HCT116 (cell line): ENCODE results near the gene FOXP1. TPM values are rescaled to one million over a fixed set of nuclear protein-coding genes. Genes with fewer than 3 reads are reported as not detected.

Source experiments
- ATAC-seq: fragments of 200-7000 bp; cut with Tn5 transposase; 2 replicates; pipeline ENCODE4 v1.9.1; 2020; ENCODE audit warnings: mild to moderate bottlenecking, moderate library complexity
- BruUV-seq: library from RNA; stranded (reverse); fragments of 400-500 nt; replicated peaks from 2 replicates; lab custom pipeline; 2021; lab: Mats Ljungman, UMichigan
- CTCF ChIA-PET: fragments of 300-600 bp; sonication (Branson Sonifier 250); formaldehyde crosslinking; loops from one replicate; lab custom pipeline; 2021; ENCODE audit warnings: antibody characterized with exemption; lab: Charles Lee
- POLR2A ChIA-PET: fragments of 300-600, 350-600 bp; sonication (Branson Sonifier 250); formaldehyde crosslinking; loops from one replicate; lab custom pipeline; 2021; ENCODE audit warnings: antibody characterized with exemption; lab: Charles Lee
- RAD21 ChIA-PET, 2 experiments: fragments of 300-600 bp; sonication (Branson Sonifier 250); formaldehyde crosslinking; loops; one replicate each; lab custom pipeline; 2023; ENCODE audit warnings: low total read pairs in 2 of 2; ENCODE audit not compliant: uncharacterized antibody in 2 of 2, unreplicated experiment in 2 of 2, low non-redundant PET in 1 of 2; lab: Charles Lee
- DNase-seq: peaks from one replicate; pipeline ENCODE4 v3.0.0-alpha.2; 2010; ENCODE audit warnings: low read depth, low spot score
- H2AFZ ChIP-seq: fragments of 200-600 bp; shearing (Covaris generic), sonication (generic); 2 replicates; pipeline ENCODE4 v1.6.1; 2017; ENCODE audit warnings: low read depth, mixed run types, mixed read lengths, antibody characterized with exemption, low read length; ENCODE audit not compliant: poor library complexity, severe bottlenecking
- H3K27ac ChIP-seq: 2 replicates; pipeline ENCODE4 v1.5.1; 2012; ENCODE audit warnings: low read depth, low read length
- H3K27me3 ChIP-seq: fragments of 200-600 bp; sonication (generic); 2 replicates; pipeline ENCODE4 v1.6.1; 2016; ENCODE audit warnings: mixed run types, low read length, mixed read lengths; ENCODE audit not compliant: insufficient read depth
- H3K36me3 ChIP-seq, 2 experiments: fragments of 200-500 bp in 1 of 2; fragments of 200-600 bp in 1 of 2; sonication (Bioruptor generic) in 1 of 2; sonication (generic) in 1 of 2; 2 replicates each; pipeline versions ENCODE4 v1.5.1 to v1.6.1; 2014 to 2016; ENCODE audit warnings: low read length in 2 of 2, inconsistent platforms in 1 of 2, mixed read lengths in 1 of 2, mixed run types in 1 of 2; ENCODE audit not compliant: insufficient read depth in 2 of 2, control insufficient read depth in 1 of 2
- H3K4me1 ChIP-seq, 2 experiments: fragments of 200-600 bp in 1 of 2; sonication (generic) in 1 of 2; 2 replicates each; pipeline versions ENCODE4 v1.5.1 to v1.6.1; 2012 to 2017; ENCODE audit warnings: low read length in 2 of 2, inconsistent platforms in 1 of 2, mild to moderate bottlenecking in 1 of 2, mixed read lengths in 1 of 2, mixed run types in 1 of 2, moderate library complexity in 1 of 2; ENCODE audit not compliant: insufficient read depth in 2 of 2, control insufficient read depth in 1 of 2
- H3K4me2 ChIP-seq: fragments of 200-600 bp; sonication (generic); 2 replicates; pipeline ENCODE4 v1.6.1; 2017; ENCODE audit warnings: mixed run types, low read length, mixed read lengths
- H3K4me3 ChIP-seq, 2 experiments: fragments of 200-600 bp in 1 of 2; sonication (generic) in 1 of 2; replicated peaks in 1 of 2; 2 replicates each; pipeline ENCODE4 v1.5.1; 2011 to 2016; ENCODE audit warnings: low read length in 2 of 2, control low read depth in 1 of 2, low read depth in 1 of 2, mild to moderate bottlenecking in 1 of 2, mixed read lengths in 1 of 2, mixed run types in 1 of 2
- H3K79me2 ChIP-seq: fragments of 200-600 bp; sonication (generic); 2 replicates; pipeline ENCODE4 v1.6.1; 2017; ENCODE audit warnings: mild to moderate bottlenecking, mixed run types, low read length, moderate library complexity, mixed read lengths; ENCODE audit not compliant: insufficient read depth
- H3K9ac ChIP-seq: fragments of 200-600 bp; sonication (generic); 2 replicates; pipeline ENCODE4 v1.6.1; 2016; ENCODE audit warnings: low read length, mixed read lengths
- H3K9me2 ChIP-seq: fragments of 200-600 bp; sonication (generic), shearing (Covaris generic); 2 replicates; pipeline ENCODE4 v1.6.1; 2017; ENCODE audit warnings: mixed run types, mild to moderate bottlenecking, moderate library complexity; ENCODE audit not compliant: insufficient read depth
- H3K9me3 ChIP-seq, 2 experiments: fragments of 200-500 bp in 1 of 2; fragments of 200-600 bp in 1 of 2; sonication (Bioruptor generic) in 1 of 2; sonication (generic) in 1 of 2; 2 replicates each; pipeline ENCODE4 v1.6.1; 2014 to 2017; ENCODE audit warnings: low read length in 2 of 2, mixed read lengths in 2 of 2, inconsistent platforms in 1 of 2, low read depth in 1 of 2, mild to moderate bottlenecking in 1 of 2, mixed run types in 1 of 2, moderate library complexity in 1 of 2; ENCODE audit not compliant: control insufficient read depth in 1 of 2, insufficient read depth in 1 of 2
- H4K20me1 ChIP-seq: fragments of 200-600 bp; sonication (generic), shearing (Covaris generic); 2 replicates; pipeline ENCODE4 v1.6.1; 2017; ENCODE audit warnings: mixed run types, mild to moderate bottlenecking, moderate library complexity; ENCODE audit not compliant: insufficient read depth
- CBX3 ChIP-seq: IDR thresholded peaks from 2 replicates; pipeline ENCODE4 v1.6.1; 2012; ENCODE audit warnings: low read depth
- EGR1 ChIP-seq: IDR thresholded peaks from 2 replicates; pipeline ENCODE4 v1.6.1; 2012; ENCODE audit warnings: low read depth
- ELF1 ChIP-seq: IDR thresholded peaks from 2 replicates; pipeline ENCODE4 v1.6.1; 2012; ENCODE audit warnings: low read depth, borderline replicate concordance
- EZH2phosphoT487 ChIP-seq: fragments of 200-600 bp; IDR thresholded peaks from 2 replicates; pipeline ENCODE4 v1.6.1; 2018; ENCODE audit warnings: antibody characterized with exemption, borderline replicate concordance
- FOSL1 ChIP-seq: IDR thresholded peaks from 2 replicates; pipeline ENCODE4 v1.6.1; 2012; ENCODE audit warnings: low read depth
- POLR2A ChIP-seq: IDR thresholded peaks from 2 replicates; pipeline ENCODE4 v1.7.0; 2011; ENCODE audit warnings: borderline replicate concordance; ENCODE audit not compliant: insufficient read depth, insufficient read length; ENCODE audit errors: extremely low read depth
- POLR2AphosphoS5 ChIP-seq: IDR thresholded peaks from 2 replicates; pipeline ENCODE4 v1.6.1; 2011; ENCODE audit warnings: mild to moderate bottlenecking, low read depth, low read length, moderate library complexity
- RAD21 ChIP-seq: IDR thresholded peaks from 2 replicates; pipeline ENCODE4 v1.6.1; 2012; ENCODE audit warnings: low read depth, mild to moderate bottlenecking
- REST ChIP-seq: IDR thresholded peaks from 2 replicates; pipeline ENCODE4 v1.6.1; 2012; ENCODE audit warnings: low read depth
- SIN3A ChIP-seq: IDR thresholded peaks from 2 replicates; pipeline ENCODE4 v1.6.1; 2012; ENCODE audit warnings: low read depth
- YY1 ChIP-seq: IDR thresholded peaks from 2 replicates; pipeline ENCODE4 v1.6.1; 2011; ENCODE audit warnings: low read length, low read depth, moderate library complexity, mild to moderate bottlenecking; ENCODE audit not compliant: insufficient replicate concordance; ENCODE audit errors: extremely low read depth
- ZFX ChIP-seq: fragments of 450-650 bp; IDR thresholded peaks from 2 replicates; pipeline ENCODE4 v1.6.1; 2017
- intact Hi-C: fragments of 100-400 bp; cut with micrococcal nuclease; formaldehyde crosslinking; loops from 2 replicates; pipeline ENCODE4 v1.10.0; 2022
- total RNA-seq: library from RNA; stranded (reverse); gene quantifications from one replicate; pipeline ENCODE4 v1.2.1, GENCODE V29; 2021; ENCODE audit not compliant: unreplicated experiment
- TF ChIP-seq, protein P1 (sequence below): IDR thresholded peaks from 2 replicates; pipeline ENCODE4 v1.6.1; 2012
- TF ChIP-seq, protein P2 (sequence below), 3 experiments: fragments of 200-600 bp in 1 of 3; sonication (generic) in 1 of 3; IDR thresholded peaks in 2 of 3; conservative IDR thresholded peaks in 1 of 3; 2 replicates each; pipeline ENCODE4 v1.5.1; 2012 to 2017; ENCODE audit warnings: low read depth in 2 of 3, low read length in 2 of 3, antibody characterized with exemption in 1 of 3, borderline replicate concordance in 1 of 3, control low read depth in 1 of 3, mild to moderate bottlenecking in 1 of 3, mixed read lengths in 1 of 3, mixed run types in 1 of 3, moderate library complexity in 1 of 3; ENCODE audit not compliant: insufficient read depth in 1 of 3
- TF ChIP-seq, protein P3 (sequence below): IDR thresholded peaks from 2 replicates; pipeline ENCODE4 v1.6.1; 2012
- TF ChIP-seq, protein P4 (sequence below): IDR thresholded peaks from 2 replicates; pipeline ENCODE4 v1.6.1; 2011; ENCODE audit warnings: mild to moderate bottlenecking, low read length, moderate library complexity; ENCODE audit not compliant: insufficient replicate concordance; ENCODE audit errors: extremely low read depth

Gene FOXP1
- total RNA-seq, 1 experiment from 2014 or later = 11.4 TPM

- Histone ChIP-seq H3K9me2 (no peaks in the 10 kb centered on the region), H2AFZ (no peak overlapping the region), H3K9ac (no peak overlapping the region), H3K27me3 (0 out of 2 replicates have a peak, but pooled peaks cover 6% of the 10 kb centered on the region), H3K79me2 (no peaks in the 10 kb centered on the region), H3K9me3 (no peaks in the 10 kb centered on the region), H3K4me2 (no peak overlapping the region), H3K4me1 (peaks cover 0 to 7% of the 10 kb centered on the region in 2 experiments; a peak in 1 of 4 replicates), H3K27ac (no peak overlapping the region), H3K36me3 (no peaks in the 10 kb centered on the region), H4K20me1 (no peaks in the 10 kb centered on the region), H3K4me3 (no peak overlapping the region)
- intact Hi-C loops = no loop called here
- TF ChIP-seq EGR1 = no peak
- no peak for TF ChIP-seq CBX3
- TF ChIP-seq RAD21 = no peak
- TF ChIP-seq POLR2A = no peak
- TF ChIP-seq REST = no peak
- TF ChIP-seq ZFX = no peak
- TF ChIP-seq, protein P1, sequence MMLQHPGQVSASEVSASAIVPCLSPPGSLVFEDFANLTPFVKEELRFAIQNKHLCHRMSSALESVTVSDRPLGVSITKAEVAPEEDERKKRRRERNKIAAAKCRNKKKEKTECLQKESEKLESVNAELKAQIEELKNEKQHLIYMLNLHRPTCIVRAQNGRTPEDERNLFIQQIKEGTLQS = no peak
- TF ChIP-seq, protein P2, sequence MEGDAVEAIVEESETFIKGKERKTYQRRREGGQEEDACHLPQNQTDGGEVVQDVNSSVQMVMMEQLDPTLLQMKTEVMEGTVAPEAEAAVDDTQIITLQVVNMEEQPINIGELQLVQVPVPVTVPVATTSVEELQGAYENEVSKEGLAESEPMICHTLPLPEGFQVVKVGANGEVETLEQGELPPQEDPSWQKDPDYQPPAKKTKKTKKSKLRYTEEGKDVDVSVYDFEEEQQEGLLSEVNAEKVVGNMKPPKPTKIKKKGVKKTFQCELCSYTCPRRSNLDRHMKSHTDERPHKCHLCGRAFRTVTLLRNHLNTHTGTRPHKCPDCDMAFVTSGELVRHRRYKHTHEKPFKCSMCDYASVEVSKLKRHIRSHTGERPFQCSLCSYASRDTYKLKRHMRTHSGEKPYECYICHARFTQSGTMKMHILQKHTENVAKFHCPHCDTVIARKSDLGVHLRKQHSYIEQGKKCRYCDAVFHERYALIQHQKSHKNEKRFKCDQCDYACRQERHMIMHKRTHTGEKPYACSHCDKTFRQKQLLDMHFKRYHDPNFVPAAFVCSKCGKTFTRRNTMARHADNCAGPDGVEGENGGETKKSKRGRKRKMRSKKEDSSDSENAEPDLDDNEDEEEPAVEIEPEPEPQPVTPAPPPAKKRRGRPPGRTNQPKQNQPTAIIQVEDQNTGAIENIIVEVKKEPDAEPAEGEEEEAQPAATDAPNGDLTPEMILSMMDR (IDR thresholded peaks at IDR 0.05 in 2 of 3, conservative IDR thresholded peaks at IDR 0.05 in 1 of 3; ENCODE audit: borderline replicate concordance in 1 of 3, insufficient read depth in 1 of 3, low read depth in 2 of 3, low read length in 2 of 3) = no peak
- no peak for TF ChIP-seq YY1
- no peak for TF ChIP-seq POLR2AphosphoS5
- TF ChIP-seq, protein P3, sequence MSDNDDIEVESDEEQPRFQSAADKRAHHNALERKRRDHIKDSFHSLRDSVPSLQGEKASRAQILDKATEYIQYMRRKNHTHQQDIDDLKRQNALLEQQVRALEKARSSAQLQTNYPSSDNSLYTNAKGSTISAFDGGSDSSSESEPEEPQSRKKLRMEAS = no peak
- TF ChIP-seq SIN3A = no peak
- no peak for TF ChIP-seq FOSL1
- TF ChIP-seq ELF1 = no peak
- no peak for TF ChIP-seq EZH2phosphoT487
- TF ChIP-seq, protein P4, sequence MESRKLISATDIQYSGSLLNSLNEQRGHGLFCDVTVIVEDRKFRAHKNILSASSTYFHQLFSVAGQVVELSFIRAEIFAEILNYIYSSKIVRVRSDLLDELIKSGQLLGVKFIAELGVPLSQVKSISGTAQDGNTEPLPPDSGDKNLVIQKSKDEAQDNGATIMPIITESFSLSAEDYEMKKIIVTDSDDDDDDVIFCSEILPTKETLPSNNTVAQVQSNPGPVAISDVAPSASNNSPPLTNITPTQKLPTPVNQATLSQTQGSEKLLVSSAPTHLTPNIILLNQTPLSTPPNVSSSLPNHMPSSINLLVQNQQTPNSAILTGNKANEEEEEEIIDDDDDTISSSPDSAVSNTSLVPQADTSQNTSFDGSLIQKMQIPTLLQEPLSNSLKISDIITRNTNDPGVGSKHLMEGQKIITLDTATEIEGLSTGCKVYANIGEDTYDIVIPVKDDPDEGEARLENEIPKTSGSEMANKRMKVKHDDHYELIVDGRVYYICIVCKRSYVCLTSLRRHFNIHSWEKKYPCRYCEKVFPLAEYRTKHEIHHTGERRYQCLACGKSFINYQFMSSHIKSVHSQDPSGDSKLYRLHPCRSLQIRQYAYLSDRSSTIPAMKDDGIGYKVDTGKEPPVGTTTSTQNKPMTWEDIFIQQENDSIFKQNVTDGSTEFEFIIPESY = no peak
- ATAC-seq (no peak), DNase-seq (no peak)
- POLR2A ChIA-PET = no interaction called here
- CTCF ChIA-PET = no interaction called here
- no TSS peak for BruUV-seq
- RAD21 ChIA-PET = no interaction called here
These were observed 14.8 kb upstream of the FOXP1 start for GRCh38 chr3:71598292-71598691.
